ENCODE results near the gene MOB2. TPM values are rescaled to one million over a fixed set of nuclear protein-coding genes. Genes with fewer than 3 reads are reported as not detected.

Gene MOB2
- total RNA-seq, 2 donors from 2014 or later: 31.4 to 87.7 TPM

DNA sequence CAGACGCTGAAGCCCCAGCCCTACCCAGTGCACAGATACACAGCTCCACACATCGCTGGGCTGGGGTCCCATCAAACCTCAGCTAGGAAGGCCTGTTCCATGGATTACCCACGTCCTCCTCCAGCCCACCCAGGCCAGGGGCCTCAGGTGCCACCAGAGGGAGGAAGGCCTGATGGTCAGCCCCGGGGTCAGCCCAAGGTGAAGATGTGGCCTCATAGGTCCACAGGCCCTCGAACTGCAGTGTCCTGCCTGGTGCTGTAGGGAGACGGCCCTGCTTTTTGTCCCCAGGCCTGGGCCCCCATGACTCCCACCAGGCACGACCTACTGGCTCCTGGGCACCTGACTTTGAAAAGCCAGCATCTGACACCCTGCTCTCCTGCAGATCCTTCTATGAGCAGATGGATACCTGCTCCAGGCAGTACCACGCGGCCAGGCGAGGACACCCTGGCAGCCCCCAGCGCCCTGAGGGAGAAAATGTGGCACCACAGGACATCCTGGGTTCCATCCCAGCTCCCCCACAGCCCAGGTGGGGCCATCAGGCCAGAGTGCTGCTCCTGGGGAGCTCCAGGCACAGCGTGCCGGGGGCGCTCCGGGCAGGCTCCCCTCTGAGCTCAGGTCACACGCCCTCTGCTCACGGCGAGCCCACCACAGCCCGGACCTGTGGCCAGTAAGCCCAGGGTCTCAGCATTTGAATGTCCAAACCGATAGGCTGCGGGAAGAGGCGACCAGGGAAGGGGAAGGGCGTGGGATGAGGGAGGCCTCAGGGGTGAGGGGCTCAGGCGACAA, 15.8 kb upstream of the MOB2 start:
- H3K4me1 ChIP-seq (ENCODE audit: control insufficient read depth in 1 of 2, low read depth in 2 of 2): peaks cover 29 to 62% of the 10 kb centered on the region in 2 donors
- H3K27ac ChIP-seq: no peak overlapping the region
- DNase-seq (ENCODE audit: low spot score): no peak
- no peak overlapping the region for H3K4me3 ChIP-seq
- H3K27me3 ChIP-seq (replicated peaks; ENCODE audit: insufficient read depth): no peaks in the 10 kb centered on the region
- no peaks in the 10 kb centered on the region for H3K9me3 ChIP-seq
- ATAC-seq (ENCODE audit: insufficient number of reproducible peaks, low FRiP score, low read depth): no peak
- TF ChIP-seq, protein P1, sequence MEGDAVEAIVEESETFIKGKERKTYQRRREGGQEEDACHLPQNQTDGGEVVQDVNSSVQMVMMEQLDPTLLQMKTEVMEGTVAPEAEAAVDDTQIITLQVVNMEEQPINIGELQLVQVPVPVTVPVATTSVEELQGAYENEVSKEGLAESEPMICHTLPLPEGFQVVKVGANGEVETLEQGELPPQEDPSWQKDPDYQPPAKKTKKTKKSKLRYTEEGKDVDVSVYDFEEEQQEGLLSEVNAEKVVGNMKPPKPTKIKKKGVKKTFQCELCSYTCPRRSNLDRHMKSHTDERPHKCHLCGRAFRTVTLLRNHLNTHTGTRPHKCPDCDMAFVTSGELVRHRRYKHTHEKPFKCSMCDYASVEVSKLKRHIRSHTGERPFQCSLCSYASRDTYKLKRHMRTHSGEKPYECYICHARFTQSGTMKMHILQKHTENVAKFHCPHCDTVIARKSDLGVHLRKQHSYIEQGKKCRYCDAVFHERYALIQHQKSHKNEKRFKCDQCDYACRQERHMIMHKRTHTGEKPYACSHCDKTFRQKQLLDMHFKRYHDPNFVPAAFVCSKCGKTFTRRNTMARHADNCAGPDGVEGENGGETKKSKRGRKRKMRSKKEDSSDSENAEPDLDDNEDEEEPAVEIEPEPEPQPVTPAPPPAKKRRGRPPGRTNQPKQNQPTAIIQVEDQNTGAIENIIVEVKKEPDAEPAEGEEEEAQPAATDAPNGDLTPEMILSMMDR (IDR thresholded peaks at IDR 0.05): no peak
- H3K36me3 ChIP-seq: no peaks in the 10 kb centered on the region

DNA sequence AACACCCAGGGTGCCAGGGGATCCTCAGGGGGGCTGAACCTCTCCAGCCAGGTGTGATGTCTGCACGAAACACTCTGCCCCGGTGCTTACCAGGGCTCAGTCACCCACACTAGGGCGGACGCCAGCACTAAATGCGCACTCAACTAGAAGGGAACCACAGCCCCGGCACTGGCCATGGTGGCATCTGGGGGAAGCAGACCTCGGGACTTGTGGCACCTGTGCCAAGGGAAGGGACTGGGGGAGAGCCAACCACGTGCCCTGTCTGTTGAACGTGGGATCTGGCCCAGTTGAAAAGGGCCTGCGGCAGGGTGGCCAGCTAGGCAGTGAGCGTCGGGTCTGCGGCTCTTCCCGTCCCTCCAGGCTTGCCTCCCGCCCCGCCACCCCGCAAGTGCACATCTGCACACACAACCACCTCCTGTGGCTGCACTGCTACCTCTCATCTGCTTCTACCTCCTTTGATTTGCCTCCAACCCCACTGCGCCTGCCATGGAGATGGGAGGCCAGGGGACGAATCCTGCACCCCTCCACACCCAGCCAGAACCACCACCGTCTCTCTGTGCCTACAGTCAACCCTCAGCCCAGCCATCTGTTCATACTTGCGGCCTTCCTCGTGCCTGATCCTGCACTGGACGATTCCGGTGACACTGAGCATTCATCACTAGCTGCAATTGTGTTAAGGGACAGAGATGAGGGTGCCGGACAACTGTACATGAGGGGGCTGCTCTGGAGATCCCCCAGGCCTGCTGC, 15.0 kb upstream of the MOB2 start:
- TF ChIP-seq, protein P1 (IDR thresholded peaks at IDR 0.05): no peak
- no peaks in the 10 kb centered on the region for H3K27me3 ChIP-seq (replicated peaks; ENCODE audit: insufficient read depth)
- ATAC-seq (ENCODE audit: insufficient number of reproducible peaks, low FRiP score, low read depth) (no peak), DNase-seq (ENCODE audit: low spot score) (no peak)
- peaks cover 21 to 54% of the 10 kb centered on the region in 2 donors for H3K4me1 ChIP-seq (ENCODE audit: control insufficient read depth in 1 of 2, low read depth in 2 of 2)
- no peaks in the 10 kb centered on the region for H3K9me3 ChIP-seq
- H3K36me3 ChIP-seq: no peaks in the 10 kb centered on the region
- H3K4me3 ChIP-seq: no peak overlapping the region
- no peak overlapping the region for H3K27ac ChIP-seq

DNA sequence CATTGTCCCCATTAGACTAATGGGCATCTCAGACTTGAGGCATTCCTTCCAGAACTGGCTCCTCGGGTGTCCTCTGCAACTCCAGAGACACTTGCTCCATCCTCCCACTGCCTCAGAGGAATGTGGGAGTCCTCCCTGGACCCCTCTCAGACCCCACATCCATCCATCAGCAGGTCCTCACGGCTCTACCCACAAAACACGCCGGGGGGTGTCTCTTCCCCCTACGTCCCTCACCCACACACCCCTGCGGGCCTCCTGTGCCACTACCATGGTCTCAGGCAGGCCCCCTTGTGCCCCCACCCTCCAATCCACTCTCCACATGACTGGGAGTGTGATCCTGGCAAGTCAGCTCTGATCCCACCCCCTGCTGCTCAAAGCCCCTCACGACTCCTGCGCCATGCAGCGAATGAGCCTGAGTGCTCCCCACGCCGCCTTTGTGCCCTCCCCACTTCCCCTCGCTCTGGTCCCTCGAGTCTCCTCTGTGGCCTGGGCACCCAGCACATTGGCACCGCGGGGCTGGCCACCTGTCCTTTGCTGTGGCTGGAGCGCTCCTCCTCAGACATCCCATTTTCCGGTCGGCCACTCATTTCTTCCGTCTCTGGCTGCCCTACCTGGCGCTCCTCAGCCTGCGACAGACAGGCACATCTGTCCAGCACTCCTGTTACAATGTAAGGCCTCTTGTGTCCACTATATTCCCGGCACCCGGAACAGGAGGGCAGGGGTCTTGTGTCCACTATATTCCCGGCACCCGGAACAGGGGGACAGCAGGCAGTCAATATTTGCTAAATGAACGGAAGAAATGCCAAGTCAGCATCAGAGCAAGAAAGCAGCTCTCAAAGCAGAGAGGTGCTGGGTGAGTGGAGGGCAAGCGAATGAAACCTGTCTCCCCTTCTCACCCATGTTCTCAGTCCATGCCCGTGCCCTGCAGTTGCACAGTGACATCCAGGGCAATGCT, 14.2 kb upstream of the MOB2 start:
- ATAC-seq (ENCODE audit: insufficient number of reproducible peaks, low FRiP score, low read depth) (no peak), DNase-seq (ENCODE audit: low spot score) (no peak)
- TF ChIP-seq, protein P1 (IDR thresholded peaks at IDR 0.05): no peak
- Histone ChIP-seq H3K27ac (no peak overlapping the region), H3K4me1 (ENCODE audit: control insufficient read depth in 1 of 2, low read depth in 2 of 2) (peaks cover 18 to 46% of the 10 kb centered on the region in 2 donors), H3K9me3 (no peaks in the 10 kb centered on the region), H3K4me3 (no peak overlapping the region), H3K27me3 (replicated peaks; ENCODE audit: insufficient read depth) (no peaks in the 10 kb centered on the region), H3K36me3 (no peaks in the 10 kb centered on the region)

DNA sequence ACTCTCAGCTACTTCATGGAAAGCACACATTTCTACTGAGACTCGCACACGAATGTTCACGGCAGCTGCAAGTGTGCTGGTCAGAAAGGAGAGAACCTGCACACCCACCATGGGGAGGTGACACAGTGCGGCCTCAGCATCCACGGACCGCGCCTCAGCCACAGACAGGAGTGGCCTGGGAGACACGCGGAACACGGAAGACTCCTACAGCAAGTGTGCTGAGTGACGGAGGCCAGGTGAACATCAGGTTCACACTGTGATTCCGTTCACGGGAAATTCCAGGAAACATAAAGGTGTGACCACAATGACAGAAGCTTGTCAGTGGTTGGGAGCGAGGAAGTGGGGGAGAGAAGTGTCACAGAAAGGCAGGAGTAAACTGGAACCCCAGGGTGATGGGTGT, 13.3 kb upstream of the MOB2 start:
- Histone ChIP-seq H3K36me3 (no peaks in the 10 kb centered on the region), H3K27me3 (replicated peaks; ENCODE audit: insufficient read depth) (no peaks in the 10 kb centered on the region), H3K27ac (no peak overlapping the region), H3K4me3 (no peak overlapping the region), H3K9me3 (no peaks in the 10 kb centered on the region), H3K4me1 (ENCODE audit: control insufficient read depth in 1 of 2, low read depth in 2 of 2) (peaks cover 18 to 37% of the 10 kb centered on the region in 2 donors)
- TF ChIP-seq, protein P1 (IDR thresholded peaks at IDR 0.05): no peak
- no peak for DNase-seq (ENCODE audit: low spot score)
- no peak for ATAC-seq (ENCODE audit: insufficient number of reproducible peaks, low FRiP score, low read depth)

Data from thoracic aorta (tissue), 2 donors.